Measurements from ENCODE around the gene DCC. TPM values are rescaled to one million over a fixed set of nuclear protein-coding genes. Genes with fewer than 3 reads are reported as not detected.
A peak's percentile ranks its signal among the peaks of the same experiment; 100 is the strongest.

Gene DCC
- total RNA-seq, 1 donor from 2014 or later = not detected

DNA sequence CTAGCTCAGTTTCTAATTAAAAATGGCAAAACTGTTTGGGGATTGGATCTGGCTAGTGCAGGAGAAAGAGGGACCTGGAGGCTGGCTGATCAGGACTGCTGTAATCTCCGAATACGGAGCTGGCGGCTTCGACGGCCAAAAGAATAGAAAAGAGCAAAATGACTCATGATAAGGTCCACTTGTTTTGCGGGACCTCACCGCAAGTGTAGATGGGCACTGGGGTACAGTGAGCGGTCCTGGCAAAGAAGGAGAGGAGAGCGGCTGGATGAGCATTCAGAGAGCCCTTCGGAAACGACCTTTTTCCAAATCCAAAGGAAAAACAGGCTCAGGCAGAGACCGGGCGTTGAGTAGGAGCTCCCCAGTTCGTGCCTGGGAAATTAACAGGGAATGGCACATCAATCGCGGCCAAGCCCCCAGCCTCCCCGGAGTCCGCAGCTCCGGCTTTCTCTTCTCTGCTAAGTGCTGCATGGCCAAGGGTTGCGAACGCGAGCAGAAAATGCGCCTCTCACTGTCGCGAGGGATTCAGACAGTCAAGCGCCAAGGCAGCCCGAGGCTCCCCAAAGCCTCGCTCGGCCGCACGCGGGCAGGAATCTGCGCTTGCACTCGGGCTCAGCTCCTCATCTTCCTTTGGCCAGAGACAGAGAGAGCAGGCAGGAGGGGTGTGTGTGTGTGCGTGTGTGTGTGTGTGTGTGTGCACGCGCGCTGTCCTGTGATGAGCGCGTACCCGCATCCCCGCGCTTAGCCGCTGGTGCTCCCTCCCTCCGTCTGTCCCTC is 1.8 kb downstream of the DCC start:
- no peak for DNase-seq (ENCODE audit: low spot score)
- Mint-ChIP-seq H3K27ac (ENCODE audit: unreplicated experiment) (no peak overlapping the region), H3K4me3 (ENCODE audit: unreplicated experiment) (peak overlapping the region; percentile 7)

DNA sequence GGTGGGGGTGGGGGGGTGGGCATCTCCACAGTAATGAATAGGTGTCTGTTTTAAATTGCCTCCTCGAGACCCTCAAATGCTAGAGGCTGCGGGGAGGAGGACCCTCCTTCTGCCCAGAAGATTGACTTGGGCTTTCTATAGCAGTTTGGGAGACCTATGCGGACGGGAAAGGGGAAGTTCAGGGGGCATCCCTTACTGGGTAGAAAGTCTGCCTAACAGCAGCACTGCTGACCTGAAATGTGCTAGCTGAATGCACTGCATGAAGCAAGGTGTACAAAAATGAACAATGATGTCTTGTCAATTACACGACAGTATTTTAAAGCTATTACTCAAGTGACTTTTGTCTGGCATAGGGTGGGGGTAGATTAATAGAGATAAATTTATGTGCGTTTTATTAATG is 2.5 kb downstream of the DCC start:
- Mint-ChIP-seq H3K4me3 (ENCODE audit: unreplicated experiment) (no peak overlapping the region), H3K9me3 (ENCODE audit: low read depth) (peaks cover 3% of the 10 kb centered on the region), H3K27me3 (ENCODE audit: low read depth) (peaks cover 58% of the 10 kb centered on the region), H3K27ac (ENCODE audit: unreplicated experiment) (no peak overlapping the region), H3K4me1 (ENCODE audit: low read depth) (peaks cover 23% of the 10 kb centered on the region), H3K36me3 (ENCODE audit: low read depth) (no peaks in the 10 kb centered on the region)
- no peak for TF ChIP-seq CTCF (IDR thresholded peaks at IDR 0.05)
- DNase-seq (ENCODE audit: low spot score) = no peak

More for the DNA sequence above, 1.8 kb downstream of the DCC start:
- Mint-ChIP-seq H3K36me3 (ENCODE audit: low read depth) (no peaks in the 10 kb centered on the region), H3K9me3 (ENCODE audit: low read depth) (peaks cover 6% of the 10 kb centered on the region), H3K27me3 (ENCODE audit: low read depth) (peaks cover 56% of the 10 kb centered on the region), H3K4me1 (ENCODE audit: low read depth) (peaks cover 23% of the 10 kb centered on the region)
- TF ChIP-seq CTCF (IDR thresholded peaks at IDR 0.05) = no peak

DNA sequence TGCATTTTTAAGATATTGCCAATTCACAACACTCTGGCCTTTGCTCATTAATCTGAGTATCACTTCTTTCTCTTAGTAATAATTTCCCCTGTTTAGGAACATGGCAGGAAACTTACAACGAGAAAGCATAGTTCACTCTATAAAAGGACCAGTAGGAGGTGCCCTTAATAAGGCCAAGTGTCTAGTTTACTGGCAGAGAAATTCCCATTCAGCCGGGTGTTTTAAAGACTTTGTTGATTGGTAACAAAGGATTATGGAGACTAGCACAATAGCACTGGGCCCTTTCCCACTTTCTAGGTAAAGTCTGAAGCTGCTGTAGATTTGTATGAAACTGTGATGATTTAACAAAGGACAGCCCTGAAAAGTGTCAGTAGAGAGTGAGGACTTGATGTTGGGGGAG is 3.1 kb downstream of the DCC start:
- TF ChIP-seq CTCF (IDR thresholded peaks at IDR 0.05) = peak; percentile 8
- no peak overlapping the region for H3K27ac Mint-ChIP-seq (ENCODE audit: unreplicated experiment)
- peaks cover 2% of the 10 kb centered on the region for H3K9me3 Mint-ChIP-seq (ENCODE audit: low read depth)
- H3K27me3 Mint-ChIP-seq (ENCODE audit: low read depth) = peaks cover 54% of the 10 kb centered on the region
- H3K36me3 Mint-ChIP-seq (ENCODE audit: low read depth) = no peaks in the 10 kb centered on the region
- peaks cover 23% of the 10 kb centered on the region for H3K4me1 Mint-ChIP-seq (ENCODE audit: low read depth)
- H3K4me3 Mint-ChIP-seq (ENCODE audit: unreplicated experiment) = no peak overlapping the region
- DNase-seq (ENCODE audit: low spot score) = no peak

GRCh38 chr18:52343731-52344340 is 3.8 kb downstream of the DCC start:
- no peak overlapping the region for H3K4me3 Mint-ChIP-seq (ENCODE audit: unreplicated experiment)
- no peaks in the 10 kb centered on the region for H3K36me3 Mint-ChIP-seq (ENCODE audit: low read depth)
- peaks cover 5% of the 10 kb centered on the region for H3K9me3 Mint-ChIP-seq (ENCODE audit: low read depth)
- H3K27ac Mint-ChIP-seq (ENCODE audit: unreplicated experiment) = no peak overlapping the region
- no peak for DNase-seq (ENCODE audit: low spot score)
- H3K27me3 Mint-ChIP-seq (ENCODE audit: low read depth) = peaks cover 47% of the 10 kb centered on the region
- peaks cover 23% of the 10 kb centered on the region for H3K4me1 Mint-ChIP-seq (ENCODE audit: low read depth)
- TF ChIP-seq CTCF (IDR thresholded peaks at IDR 0.05) = no peak

DNA sequence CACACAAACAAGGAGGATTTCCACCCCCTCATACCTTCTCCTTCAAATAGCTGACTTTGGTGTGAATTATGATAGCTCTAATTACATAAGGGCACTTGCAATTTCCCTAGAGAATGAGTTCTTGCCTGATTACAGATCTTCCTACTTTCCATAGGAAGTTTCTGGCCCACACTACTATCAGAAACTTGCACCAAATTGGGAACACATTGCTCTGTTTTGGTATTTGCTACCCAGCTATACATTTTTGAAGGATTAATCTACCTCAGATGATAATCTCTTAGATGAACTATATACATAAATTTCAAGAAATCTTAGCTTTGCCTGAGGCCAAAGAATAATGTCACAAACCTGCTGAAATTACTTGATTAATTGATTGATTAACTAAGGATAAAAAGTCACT is 4.9 kb downstream of the DCC start:
- peaks cover 38% of the 10 kb centered on the region for H3K27me3 Mint-ChIP-seq (ENCODE audit: low read depth)
- no peak for TF ChIP-seq CTCF (IDR thresholded peaks at IDR 0.05)
- peaks cover 20% of the 10 kb centered on the region for H3K4me1 Mint-ChIP-seq (ENCODE audit: low read depth)
- H3K4me3 Mint-ChIP-seq (ENCODE audit: unreplicated experiment) = no peak overlapping the region
- H3K9me3 Mint-ChIP-seq (ENCODE audit: low read depth) = peaks cover 5% of the 10 kb centered on the region
- no peak for DNase-seq (ENCODE audit: low spot score)
- no peak overlapping the region for H3K27ac Mint-ChIP-seq (ENCODE audit: unreplicated experiment)
- no peaks in the 10 kb centered on the region for H3K36me3 Mint-ChIP-seq (ENCODE audit: low read depth)

Data from chondrocyte (in vitro differentiated cells).